Epithelial cell of esophagus (primary cell): Measurements from ENCODE around the gene TMEM273.

ENCODE experiments used
- DNase-seq: peaks from one replicate; pipeline ENCODE4 v3.0.0; 2010; ENCODE audit warnings: low read depth
- H3K4me3 ChIP-seq: 2 replicates; pipeline ENCODE4 v1.5.1; 2011; ENCODE audit warnings: mild to moderate bottlenecking, low read length, control low read depth
- CTCF ChIP-seq: IDR thresholded peaks from 2 replicates; pipeline ENCODE4 v1.5.1; 2011; ENCODE audit warnings: low read depth, mild to moderate bottlenecking, low read length, control low read depth, inconsistent platforms; ENCODE audit not compliant: insufficient read depth; ENCODE audit errors: missing control alignments

TMEM273 gene

GRCh38 chr10:49107111-49107886, 80.9 kb downstream of the TMEM273 start:
- no peak overlapping the region for H3K4me3 ChIP-seq
- DNase-seq = no peak
- TF ChIP-seq CTCF = no peak

- DNase-seq = no peak
- no peak for TF ChIP-seq CTCF
- no peak overlapping the region for H3K4me3 ChIP-seq
Measured at GRCh38 chr10:49106451-49106850, 81.7 kb downstream of the TMEM273 start.

- H3K4me3 ChIP-seq = no peak overlapping the region
- no peak for TF ChIP-seq CTCF
- DNase-seq = no peak
Measured at GRCh38 chr10:49105076-49105475, 83.1 kb downstream of the TMEM273 start.
